Stimulated activated naive CD4-positive, alpha-beta T cell treated with Interleukin-2 at 50 U/mL for 16 hours (primary cell): ENCODE results near the gene GPC6.

ENCODE experiments used
- DNase-seq: peaks from one replicate; lab custom pipeline; 2025; lab: John Stamatoyannopoulos, UW

GPC6 gene

DNA sequence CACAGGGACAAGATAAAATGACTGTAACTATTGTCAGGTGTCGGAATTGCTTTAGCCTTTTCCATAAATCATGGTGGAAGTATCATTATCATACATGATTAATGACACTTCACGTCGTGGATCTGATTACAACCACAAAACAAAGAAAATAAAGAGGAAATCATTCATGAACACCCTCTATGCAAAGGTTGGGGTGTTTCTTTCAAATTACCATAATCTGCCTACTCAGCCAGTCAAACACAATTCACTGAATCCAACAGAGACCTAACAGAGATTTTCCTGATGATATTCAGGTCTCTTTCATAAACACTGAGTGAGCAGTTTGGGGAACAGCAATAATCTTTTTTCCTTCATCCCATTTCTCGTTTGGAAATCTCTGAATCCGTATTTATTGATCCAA lies 627.3 kb downstream of the GPC6 start:
- no peak for DNase-seq

DNA sequence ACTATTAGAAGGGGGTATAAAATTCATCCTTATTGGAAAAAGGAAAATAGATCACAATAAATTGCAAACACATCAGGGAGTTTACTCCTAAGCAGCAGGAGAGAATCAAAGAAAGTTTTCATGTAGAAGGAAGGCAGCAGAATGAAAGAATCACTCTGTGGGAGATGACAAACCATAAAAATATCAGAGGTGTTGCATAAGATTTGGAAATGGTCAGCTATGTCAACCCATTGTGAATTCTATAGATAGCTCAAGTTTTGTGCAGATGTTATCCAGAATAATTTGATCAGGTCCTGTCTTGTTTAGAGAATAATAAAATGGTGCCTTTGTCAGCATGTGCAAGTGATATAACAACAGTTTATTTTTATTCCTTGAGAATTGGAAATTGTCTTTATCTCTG lies 630.5 kb downstream of the GPC6 start:
- DNase-seq = no peak

DNA sequence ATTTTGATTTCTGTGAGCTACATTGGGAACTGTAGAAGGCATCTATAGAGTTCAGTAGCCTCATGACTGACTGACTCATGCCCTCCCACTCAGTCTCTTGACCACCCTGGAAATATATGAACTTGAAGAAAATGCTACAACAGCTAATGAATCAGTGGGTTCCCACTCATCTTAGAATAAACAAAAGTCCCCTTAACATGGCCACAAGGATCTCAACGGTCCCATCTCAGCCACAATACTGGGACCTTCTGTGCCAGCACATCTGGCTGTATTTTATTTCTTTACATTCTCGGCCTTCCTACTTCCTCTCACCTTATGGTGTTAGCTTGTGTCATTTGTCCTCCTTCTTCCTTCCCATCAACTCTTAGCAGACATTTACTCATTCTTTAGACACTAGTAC lies 633.1 kb downstream of the GPC6 start:
- DNase-seq = no peak

DNA sequence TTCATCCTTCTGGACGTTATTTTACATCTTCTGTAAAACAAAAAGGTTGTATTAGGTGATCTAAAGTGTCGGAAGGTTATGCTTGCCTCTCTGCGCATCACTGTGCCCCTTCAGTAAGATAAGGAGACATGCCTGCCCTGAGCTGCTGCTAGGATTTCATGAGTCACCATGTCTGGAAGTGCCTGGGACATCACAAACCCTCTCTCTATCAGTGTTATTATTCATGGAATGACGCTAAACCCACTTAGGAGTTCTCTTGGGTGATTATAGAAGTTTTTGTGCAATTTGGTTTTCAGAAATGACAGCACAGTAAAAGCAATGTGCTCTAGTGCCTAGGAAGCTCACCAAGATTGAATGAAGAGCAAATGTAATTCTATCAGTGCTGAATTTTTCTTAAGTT lies 635.2 kb downstream of the GPC6 start:
- DNase-seq = no peak

DNA sequence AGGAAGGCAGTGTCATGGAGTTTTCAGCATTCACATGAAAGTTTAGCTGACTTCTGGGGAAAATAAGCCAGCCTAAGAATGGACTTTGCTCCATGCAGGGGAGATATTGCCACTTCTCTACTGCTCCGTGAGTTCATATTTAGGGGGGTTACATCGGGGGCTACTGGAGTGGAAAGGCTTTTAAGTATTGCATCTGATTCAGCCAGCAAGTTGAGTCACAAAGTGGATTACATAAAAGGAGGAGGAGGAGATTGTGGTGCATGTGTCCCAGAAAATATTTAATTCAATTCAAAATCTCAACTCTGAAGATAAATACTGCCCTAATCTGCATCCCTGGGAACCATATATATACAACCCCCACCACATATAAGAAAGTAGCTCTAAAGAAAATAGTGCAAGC lies 635.7 kb downstream of the GPC6 start:
- no peak for DNase-seq

DNA sequence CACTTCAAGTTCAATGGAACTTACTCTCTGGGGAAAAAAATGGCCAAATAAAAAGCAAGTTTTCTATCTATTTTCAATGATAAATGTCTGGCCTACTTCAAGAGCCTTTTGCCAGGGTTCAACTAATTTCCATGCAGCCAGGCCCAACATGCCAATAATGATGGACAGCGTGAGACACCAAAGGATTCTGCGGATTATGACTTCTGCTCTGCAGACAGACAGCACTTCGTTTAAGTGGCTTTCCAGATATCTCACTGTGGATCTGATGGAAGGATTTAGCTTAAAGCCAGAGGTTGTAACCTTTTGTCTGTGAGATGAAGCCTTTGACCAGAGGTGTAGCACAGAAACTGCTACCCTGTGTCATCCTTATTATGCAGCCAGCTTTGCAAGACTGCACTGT lies 638.6 kb downstream of the GPC6 start:
- no peak for DNase-seq

DNA sequence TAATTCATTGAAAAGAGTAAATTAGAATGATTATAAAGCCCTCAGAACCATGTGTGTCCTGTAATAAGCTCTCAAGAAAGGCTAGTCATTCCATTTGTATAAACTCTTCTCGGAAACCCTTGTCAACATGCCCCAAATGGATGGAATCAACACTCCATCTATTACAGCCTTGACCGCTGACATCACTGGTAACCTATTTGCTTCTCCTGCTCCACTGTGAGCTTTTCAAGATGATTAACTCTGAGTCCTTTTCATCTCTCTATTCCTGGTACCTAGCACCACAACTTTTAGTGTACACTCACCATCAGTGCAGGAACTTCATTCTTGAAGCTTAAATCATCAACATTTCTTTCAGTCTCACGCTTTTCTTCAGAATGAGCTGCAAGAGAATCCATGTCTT lies 640.9 kb downstream of the GPC6 start:
- no peak for DNase-seq

DNA sequence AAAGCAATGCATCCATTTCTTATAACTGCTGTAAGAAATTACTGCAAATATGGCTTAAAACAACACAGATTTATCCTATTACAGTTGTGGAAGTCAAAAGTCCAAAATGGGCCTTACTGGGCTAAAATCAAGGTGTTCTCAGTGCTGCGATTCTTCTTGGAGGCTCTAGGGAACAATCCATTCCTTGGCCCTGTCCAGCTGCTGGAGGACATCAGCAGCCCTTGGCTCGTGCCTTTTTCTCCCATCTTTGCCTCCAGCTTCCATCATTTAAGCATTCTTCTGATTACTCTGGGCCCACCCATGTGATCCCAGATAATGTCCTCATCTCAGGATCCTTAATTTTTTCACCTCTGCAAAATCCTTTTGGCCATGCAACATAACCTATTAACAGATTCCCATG lies 645.8 kb downstream of the GPC6 start:
- DNase-seq = no peak

DNA sequence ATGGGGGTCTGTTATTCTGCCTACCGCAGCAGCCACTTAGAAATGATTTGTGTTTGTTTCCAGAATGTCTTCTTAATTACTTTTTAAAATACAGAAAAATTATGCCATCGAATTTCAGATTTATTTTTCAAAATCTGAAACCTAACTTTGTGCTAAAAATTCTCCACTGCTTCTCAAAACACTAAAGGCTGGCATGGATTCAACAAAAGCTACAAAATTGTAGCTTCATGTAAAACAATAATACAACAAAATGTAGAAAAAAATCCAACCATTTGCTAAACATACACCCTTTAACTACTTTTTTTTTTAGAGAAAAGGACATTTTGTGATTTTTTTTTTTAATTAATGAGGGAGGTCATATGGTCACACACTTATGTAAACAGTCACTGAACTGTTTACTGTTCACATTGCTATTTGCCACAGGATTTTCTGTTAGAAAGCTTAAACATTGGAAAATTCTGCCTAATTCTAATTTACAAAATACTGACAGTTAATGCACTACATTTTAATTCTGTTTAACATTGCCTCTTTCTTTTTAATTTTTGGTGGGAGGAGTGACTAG lies 646.3 kb downstream of the GPC6 start:
- DNase-seq = no peak

DNA sequence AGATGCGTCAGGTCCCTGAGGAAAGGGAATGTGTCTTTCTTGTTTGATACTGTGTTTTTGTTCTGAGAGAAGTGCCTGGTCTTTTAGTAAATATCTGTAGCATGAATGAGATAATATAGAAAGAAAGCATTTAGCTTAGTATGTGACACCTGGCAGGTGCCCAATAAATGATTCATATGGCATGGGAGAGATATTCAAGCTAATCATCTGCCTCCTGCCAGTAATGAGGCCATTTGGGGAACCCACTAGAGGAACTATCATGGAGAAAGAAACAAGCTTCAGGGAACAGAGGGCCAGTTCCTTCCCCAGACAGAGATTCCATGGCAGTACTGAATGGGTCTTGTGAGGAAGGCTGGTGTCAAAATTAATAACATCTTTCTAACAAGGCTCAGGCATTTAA lies 648.9 kb downstream of the GPC6 start:
- DNase-seq = no peak

DNA sequence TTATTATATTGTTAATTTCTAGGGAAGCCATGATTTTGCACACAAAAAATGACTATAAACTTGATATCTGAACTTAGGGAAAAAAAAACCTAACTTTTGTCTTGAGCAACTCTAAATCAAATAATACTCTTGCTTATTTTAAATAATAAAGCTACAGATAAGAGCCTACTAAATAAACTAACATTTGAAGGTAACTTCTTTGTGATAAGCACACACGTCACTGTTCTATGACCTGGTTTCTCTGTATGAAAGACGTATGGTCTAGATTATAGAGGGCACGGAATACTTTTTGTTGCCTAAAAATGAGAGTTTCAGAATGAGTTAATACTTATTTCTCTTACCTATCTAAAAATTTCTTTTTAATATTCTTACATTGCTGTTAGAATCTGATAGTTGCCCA lies 649.6 kb downstream of the GPC6 start:
- no peak for DNase-seq

DNA sequence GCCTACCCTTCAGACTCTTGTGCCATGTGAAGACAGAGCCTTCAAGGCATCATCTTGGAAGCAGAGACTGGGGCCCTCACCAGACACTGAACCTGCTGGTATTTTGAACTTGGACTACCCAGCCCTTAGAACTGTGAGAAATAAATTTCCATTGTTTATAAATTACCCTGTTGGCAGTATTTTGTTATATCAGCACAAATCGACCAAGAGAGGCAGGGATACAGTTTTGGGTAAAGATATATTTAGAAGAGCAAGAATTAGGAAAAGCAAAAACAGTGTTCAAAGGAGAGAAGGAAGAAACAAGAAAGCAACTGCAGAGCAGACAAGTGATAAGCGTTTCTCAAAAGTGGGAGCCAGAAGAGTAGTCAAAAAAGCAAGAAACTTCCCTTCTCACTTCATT lies 652.1 kb downstream of the GPC6 start:
- DNase-seq = no peak

DNA sequence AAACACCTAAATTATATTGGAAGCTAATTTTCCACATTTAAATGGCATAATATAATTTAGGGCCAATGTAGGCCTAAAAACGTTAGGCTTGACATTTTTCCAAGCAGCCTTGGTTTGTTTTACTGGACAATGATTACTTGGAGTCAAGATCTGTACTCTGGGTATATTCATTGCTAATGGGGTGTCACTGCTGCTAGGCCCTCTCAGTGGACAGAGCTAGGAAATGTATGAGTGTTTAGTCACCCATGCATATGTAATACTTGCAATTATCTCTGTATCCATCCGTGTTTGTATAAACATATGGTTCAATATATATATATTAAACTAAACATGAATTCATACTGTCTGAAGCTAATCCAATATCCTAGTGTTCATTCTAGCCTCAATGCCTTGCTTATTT lies 654.8 kb downstream of the GPC6 start:
- no peak for DNase-seq

DNA sequence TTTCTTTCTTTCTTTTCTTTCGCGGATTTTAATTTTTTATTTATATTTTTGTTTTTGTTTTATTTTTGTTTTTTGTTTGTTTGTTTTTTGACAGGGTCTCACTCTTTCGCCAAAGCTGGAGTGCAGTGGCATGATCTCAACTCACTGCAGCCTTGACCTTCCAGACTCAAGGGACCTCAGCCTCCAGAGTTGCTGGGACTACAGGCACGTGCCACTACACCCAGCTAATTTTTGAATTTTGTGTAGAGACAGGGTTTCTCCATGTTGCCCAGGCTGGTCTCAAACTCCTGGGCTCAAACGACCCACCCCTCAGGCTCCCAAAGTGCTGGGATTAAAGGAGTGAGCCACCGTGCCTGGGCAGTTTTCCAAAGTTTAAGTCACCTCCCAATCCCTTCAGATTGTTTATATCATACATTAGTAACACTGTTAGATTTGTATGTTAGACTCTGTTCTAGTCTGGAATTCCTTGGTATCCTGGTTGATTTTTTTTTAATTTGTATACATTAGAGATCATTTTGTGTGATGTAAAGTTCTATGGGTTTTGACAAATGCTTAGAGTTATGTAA lies 655.6 kb downstream of the GPC6 start:
- no peak for DNase-seq

DNA sequence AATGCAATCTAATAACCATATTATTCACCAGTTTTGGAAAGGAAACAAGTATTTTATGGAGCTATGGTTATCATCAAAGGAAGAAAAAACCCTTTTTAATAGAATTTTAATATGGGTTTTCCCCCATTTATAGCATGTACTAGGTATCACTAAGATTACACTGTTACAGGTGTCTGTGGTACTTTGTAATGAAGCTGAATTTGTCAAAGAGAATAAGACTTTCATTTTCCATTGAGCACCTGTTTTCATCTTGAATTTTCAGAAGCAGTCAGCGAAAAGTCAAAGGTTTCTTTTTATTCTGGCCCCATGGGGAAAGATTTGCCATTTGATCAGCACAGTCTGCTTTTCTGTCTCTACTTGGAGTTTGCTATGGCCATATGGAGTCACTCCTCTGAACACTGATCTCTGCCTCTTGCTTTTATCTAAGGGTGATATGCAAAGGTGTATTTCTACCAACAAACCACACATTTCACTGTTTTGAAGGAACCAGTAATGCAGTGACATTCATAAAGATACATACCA lies 662.9 kb downstream of the GPC6 start:
- no peak for DNase-seq

DNA sequence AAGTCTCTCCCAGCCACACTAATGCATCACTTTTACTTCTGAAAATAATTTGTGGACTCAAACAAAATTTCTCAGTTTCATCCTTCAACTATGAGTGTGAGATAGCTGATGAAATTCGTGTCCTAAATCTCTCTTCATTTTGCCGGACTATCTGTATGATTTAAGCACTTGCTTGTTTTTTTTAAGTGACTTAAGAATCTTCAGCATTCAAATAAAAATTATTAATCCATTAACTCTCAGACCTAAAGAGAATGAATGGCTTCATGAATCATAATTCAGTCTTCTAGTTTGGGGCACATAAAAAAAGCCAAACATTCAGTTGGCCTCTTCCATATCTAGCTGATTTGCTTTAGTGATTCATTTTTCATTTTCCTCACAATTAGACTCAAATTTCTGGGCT lies 673.4 kb downstream of the GPC6 start:
- no peak for DNase-seq

DNA sequence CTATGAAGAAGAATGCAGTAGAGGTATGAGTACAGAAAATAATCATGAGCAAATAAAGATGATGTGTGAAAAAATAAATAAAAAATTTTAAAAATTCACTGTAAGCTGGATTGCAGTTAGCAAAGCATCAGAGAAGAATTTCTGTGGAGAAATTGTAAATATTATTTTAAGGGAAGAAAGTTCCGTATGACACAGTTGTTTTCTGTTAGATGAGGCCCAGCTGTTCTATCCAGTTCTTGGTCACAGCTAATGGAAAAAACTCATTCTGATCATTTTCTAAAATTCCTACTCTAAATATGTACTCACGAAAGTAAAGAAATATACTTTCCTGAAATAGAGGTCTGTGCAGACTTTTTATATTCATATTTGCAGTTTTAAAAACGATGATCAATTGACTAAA lies 674.1 kb downstream of the GPC6 start:
- no peak for DNase-seq

DNA sequence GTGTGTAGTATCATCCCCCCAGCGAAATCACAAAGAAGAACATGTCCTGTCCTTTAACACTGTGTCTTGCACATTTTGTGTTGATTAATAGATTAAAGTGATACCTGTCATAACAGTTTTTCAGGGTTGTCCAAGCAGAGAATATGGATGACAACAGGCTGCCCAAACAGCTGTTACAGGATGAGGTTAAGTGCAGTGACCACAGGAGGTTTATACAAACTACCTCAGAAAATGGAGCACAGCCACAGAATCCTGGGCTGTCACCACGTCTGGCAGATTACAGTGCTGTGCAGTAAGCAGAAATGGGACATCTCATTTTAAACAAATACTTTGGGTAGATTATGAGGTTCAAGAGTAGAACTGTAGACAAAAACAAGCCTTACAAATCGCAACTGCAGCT lies 677.3 kb downstream of the GPC6 start:
- DNase-seq = no peak

DNA sequence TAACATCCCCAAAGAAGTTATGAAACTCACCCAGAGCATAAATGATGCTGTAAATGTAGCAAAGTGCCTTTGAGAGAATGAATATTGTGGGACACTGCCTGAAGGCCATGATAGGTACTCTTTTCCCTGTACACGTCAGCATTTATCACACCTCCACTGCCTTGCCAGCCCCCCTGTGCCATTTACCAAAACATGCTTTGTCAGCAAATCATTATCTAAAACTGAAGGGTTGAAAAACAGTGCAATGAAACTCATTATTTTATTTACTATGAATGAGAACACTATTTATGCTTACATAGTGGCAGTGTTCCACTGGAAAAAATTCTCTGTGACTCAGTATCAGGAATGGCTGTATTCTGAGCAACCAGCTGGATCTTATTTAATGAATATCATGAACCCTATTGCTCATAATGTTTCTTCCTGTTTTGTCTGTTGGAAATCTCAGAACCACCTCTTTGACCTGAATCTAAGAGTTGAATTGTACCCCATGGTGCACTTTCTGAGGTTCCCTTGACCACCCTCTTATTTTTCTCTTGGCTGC lies 688.7 kb downstream of the GPC6 start:
- no peak for DNase-seq

DNA sequence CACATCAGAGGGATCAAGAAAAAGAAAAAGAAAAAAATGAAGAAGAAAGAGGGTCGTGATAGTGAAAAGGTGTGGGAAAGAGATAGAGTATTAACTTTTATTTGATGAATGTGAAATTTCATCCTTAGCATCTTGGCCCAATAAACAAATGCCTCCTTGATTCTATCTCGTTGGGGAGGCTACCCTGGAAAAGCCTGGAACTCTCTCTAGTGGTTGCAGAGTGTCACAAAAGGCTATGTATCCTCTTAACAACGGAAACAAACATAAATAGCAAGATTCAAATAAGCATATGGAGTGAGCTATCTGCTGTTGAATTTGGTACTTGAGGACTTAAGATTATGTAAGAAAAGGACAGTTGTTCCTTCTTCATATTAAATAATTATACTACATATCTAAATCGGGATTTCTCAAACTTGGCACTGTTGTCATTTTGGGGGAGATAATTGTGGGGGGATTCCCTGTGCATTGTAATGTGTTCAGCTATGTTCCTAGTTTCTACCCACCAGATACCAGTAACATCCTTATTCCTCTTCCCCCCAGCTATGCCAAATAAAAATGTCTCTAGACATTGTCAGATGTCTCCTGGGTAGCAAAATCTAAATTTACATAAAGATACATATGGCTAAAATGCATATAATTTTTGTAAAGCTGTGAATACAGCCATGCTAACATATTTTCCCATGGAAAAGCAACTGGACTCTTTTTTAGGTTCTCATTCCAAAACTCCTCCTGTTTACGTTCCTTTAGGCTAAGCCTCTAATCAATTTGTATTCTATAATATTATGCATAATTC lies 695.7 kb downstream of the GPC6 start:
- no peak for DNase-seq

DNA sequence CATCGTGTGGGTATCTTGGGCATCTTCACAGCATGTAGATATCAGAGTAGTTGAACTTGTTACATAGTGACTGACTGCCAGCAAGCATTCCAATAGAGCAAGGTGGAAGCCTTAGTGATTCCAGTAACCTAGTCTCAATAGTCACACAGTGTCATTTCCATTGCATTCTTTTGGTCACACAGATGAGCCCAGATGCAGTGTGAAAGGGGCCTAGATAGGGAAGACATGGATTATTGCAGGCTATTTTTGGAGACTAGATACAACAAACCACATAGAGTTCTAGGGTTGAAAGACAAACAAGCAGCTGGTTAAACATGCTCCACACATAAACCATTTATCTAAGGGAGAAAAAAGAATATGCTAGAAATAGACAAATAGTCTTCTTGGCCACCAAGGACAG lies 699.4 kb downstream of the GPC6 start:
- no peak for DNase-seq

DNA sequence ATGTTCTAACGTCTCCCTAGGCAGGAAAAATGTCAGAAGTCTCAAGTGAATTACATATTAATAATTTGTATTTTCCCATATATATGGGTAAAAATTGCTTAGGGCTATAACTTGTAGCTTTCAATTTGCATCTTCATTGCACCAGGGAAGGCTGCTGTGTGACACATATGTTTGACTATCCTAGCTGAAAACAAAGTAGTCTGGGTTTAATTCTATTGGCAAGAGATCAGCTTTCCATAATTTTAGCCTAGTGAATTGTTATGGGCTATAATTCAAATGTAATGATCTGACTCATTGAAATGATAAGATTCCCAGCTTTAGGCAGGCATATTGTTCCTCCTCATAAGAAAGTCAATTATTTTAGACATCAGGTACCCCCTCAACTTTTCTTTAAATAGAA lies 699.8 kb downstream of the GPC6 start:
- no peak for DNase-seq

DNA sequence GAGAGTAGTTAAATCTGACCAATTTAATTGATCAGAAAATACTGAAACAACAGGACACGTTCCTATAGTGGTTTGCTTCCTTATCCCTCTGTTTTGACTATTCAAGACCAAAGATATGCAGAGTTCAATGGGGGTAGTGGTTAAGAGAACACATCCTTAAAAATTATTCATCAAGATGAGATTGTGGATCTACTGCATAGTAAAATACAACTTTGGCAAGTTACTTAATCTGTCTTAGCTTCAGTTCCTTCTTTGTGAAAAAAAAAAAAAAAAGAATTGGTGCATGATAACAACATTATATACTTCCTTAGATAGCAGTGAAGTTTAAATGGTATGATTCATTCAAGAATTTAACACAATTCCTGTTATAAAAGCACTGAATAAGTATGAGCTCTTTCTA lies 700.8 kb downstream of the GPC6 start:
- no peak for DNase-seq
